Astrocyte of the cerebellum (primary cell): ENCODE measurements around the gene SEPTIN5.
A peak's percentile ranks its signal among the peaks of the same experiment; 100 is the strongest.

ENCODE experiments used
- DNase-seq: peaks from one replicate; pipeline ENCODE4 v3.0.0-alpha.2; 2011; ENCODE audit warnings: low read depth
- H3K4me3 ChIP-seq: 2 replicates; pipeline ENCODE4 v1.5.1; 2011; ENCODE audit warnings: mild to moderate bottlenecking, low read depth, low read length, moderate library complexity
- in situ Hi-C: cut with HindIII; loops from 2 replicates; pipeline ENCODE4 v1.10.0; 2017; ENCODE audit warnings: low sequenced_read_pairs
- TF ChIP-seq, protein P1 (sequence below): IDR thresholded peaks from 2 replicates; pipeline ENCODE4 v1.5.1; 2012; ENCODE audit warnings: low read length, low read depth, moderate library complexity, mild to moderate bottlenecking; ENCODE audit errors: missing control alignments

SEPTIN5 gene

GRCh38 chr22:19753090-19753842 lies 39.0 kb downstream of the SEPTIN5 start:
- TF ChIP-seq, protein P1, sequence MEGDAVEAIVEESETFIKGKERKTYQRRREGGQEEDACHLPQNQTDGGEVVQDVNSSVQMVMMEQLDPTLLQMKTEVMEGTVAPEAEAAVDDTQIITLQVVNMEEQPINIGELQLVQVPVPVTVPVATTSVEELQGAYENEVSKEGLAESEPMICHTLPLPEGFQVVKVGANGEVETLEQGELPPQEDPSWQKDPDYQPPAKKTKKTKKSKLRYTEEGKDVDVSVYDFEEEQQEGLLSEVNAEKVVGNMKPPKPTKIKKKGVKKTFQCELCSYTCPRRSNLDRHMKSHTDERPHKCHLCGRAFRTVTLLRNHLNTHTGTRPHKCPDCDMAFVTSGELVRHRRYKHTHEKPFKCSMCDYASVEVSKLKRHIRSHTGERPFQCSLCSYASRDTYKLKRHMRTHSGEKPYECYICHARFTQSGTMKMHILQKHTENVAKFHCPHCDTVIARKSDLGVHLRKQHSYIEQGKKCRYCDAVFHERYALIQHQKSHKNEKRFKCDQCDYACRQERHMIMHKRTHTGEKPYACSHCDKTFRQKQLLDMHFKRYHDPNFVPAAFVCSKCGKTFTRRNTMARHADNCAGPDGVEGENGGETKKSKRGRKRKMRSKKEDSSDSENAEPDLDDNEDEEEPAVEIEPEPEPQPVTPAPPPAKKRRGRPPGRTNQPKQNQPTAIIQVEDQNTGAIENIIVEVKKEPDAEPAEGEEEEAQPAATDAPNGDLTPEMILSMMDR: no peak
- in situ Hi-C loops: no loop called here
- no peak for DNase-seq
- H3K4me3 ChIP-seq: no peak overlapping the region

DNA sequence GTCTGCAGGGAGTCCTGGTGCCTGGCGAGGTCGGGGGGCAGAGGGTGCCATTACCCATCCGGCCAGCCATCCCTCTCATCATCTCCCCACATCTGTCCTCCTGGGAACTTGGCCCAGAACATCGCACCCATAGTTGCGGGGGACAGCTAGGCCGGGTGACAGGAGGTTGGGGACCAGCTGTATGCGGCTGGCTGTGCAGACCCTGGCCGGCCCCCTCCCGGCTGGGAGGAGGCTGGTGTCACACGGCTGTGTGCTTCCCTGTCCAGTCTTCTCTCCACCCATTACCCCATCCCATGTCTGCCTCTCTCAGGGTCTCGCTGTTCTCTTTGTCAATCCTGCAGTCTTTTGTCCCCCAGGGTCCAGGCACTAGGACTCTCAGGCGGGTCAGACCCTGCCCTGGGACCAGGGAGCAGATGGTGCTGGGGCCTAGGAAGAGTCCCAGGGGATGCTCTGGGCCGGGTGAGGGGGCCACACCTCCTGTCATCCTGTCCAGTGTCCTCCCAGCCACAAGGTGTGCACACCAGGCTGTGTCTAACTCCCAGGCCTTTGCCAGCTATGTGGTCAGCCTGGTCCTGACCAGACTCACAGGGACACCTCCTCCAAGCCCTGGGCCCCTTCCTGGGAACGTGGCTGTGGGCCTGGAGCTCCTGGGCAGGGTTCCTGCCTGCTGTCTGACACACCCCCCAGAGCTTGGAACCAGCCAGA lies 39.8 kb downstream of the SEPTIN5 start:
- in situ Hi-C loops: no loop called here
- TF ChIP-seq, protein P1: no peak
- no peak overlapping the region for H3K4me3 ChIP-seq
- DNase-seq: no peak

DNA sequence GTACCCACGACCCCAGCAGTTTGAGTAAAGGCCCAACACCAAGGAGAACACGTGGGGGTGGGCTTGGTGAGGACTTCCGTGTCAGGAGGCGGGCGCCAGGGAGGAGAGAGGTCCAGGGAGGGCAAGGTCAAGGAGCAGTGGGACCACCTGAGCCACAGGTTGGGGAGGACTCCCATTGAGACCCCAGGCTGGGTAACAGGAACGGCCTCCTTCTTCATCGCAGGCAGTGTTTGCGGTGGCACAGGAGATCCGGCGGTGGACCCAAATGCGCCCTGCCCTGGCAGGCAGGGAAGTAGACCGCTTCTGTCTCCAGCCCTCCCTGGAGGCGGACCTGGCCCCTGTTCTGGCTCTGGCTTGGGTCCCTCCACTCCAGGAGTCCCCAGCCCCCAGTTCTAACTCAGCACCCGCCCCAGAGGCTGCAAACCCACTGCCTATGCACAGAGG lies 40.4 kb downstream of the SEPTIN5 start:
- TF ChIP-seq, protein P1: no peak
- DNase-seq: no peak
- no peak overlapping the region for H3K4me3 ChIP-seq
- in situ Hi-C loops: loop anchor here (5.0 kb wide), 1 partner anchor 78 kb away; no protein-coding TSS in a partner anchor

GRCh38 chr22:19755145-19755710 lies 40.9 kb downstream of the SEPTIN5 start:
- in situ Hi-C loops: loop anchor here (5.0 kb wide), 1 partner anchor 77 kb away; no protein-coding TSS in a partner anchor
- TF ChIP-seq, protein P1: no peak
- H3K4me3 ChIP-seq: no peak overlapping the region
- DNase-seq: no peak

- no peak for DNase-seq
- in situ Hi-C loops: loop anchor here (5.0 kb wide), 1 partner anchor 76 kb away; no protein-coding TSS in a partner anchor
- no peak overlapping the region for H3K4me3 ChIP-seq
- TF ChIP-seq, protein P1: no peak
Measured at GRCh38 chr22:19755722-19756287, 41.5 kb downstream of the SEPTIN5 start.

- in situ Hi-C loops: loop anchor here (5.0 kb wide), 1 partner anchor 76 kb away; no protein-coding TSS in a partner anchor
- no peak for DNase-seq
- H3K4me3 ChIP-seq: no peak overlapping the region
- TF ChIP-seq, protein P1: peak; percentile 56
Measured at GRCh38 chr22:19756288-19757128, 42.2 kb downstream of the SEPTIN5 start.
